Gastroesophageal sphincter (tissue), 3 donors: ENCODE results near the gene DOCK4.

Experiments
- EP300 ChIP-seq: sonication (generic); formaldehyde crosslinking; IDR thresholded peaks from one replicate; pipeline ENCODE4 v1.6.1; 2017; ENCODE audit warnings: antibody characterized with exemption, mild to moderate bottlenecking
- POLR2A ChIP-seq, 2 donors: fragments of 450-650 bp; IDR thresholded peaks; one replicate each; pipeline ENCODE4 v1.6.1; 2017; ENCODE audit warnings: antibody characterized with exemption in 2 of 2, mild to moderate bottlenecking in 2 of 2, moderate library complexity in 1 of 2
- POLR2AphosphoS5 ChIP-seq: sonication (generic); formaldehyde crosslinking; IDR thresholded peaks from one replicate; pipeline ENCODE4 v1.6.1; 2017; ENCODE audit warnings: antibody characterized with exemption
- TF ChIP-seq, protein P1 (sequence below), 4 experiments: fragments of 200-600 bp in 2 of 4; fragments of 450-650 bp in 2 of 4; sonication (generic) in 1 of 4; IDR thresholded peaks; one replicate each; pipeline ENCODE4 v1.5.1; 2017 to 2019; ENCODE audit warnings: antibody characterized with exemption in 4 of 4, mild to moderate bottlenecking in 2 of 4, moderate library complexity in 2 of 4

DNA sequence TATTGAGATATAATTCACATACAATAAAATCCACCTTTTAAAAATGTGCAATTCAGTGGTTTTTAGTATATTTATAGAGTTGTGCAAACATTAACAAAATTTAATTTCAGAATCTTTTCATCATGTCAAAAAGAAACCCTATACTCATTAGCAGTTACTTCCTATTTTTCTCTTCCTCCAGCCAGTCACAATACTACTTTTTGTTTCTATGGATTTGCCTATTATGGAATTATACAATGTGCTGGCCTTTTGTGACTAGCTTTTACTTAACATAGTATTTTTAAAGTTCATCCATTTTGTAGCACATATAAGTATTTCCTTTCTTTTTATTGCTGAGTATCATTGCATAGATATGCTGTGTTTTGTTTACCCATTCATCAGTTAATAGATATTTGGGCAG, 444.0 kb downstream of the DOCK4 start:
- TF ChIP-seq, protein P1, sequence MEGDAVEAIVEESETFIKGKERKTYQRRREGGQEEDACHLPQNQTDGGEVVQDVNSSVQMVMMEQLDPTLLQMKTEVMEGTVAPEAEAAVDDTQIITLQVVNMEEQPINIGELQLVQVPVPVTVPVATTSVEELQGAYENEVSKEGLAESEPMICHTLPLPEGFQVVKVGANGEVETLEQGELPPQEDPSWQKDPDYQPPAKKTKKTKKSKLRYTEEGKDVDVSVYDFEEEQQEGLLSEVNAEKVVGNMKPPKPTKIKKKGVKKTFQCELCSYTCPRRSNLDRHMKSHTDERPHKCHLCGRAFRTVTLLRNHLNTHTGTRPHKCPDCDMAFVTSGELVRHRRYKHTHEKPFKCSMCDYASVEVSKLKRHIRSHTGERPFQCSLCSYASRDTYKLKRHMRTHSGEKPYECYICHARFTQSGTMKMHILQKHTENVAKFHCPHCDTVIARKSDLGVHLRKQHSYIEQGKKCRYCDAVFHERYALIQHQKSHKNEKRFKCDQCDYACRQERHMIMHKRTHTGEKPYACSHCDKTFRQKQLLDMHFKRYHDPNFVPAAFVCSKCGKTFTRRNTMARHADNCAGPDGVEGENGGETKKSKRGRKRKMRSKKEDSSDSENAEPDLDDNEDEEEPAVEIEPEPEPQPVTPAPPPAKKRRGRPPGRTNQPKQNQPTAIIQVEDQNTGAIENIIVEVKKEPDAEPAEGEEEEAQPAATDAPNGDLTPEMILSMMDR (IDR thresholded peaks at IDR 0.05): no peak
- TF ChIP-seq POLR2AphosphoS5: no peak
- TF ChIP-seq POLR2A (IDR thresholded peaks at IDR 0.05): no peak
- TF ChIP-seq EP300: no peak
